Esophagus squamous epithelium (tissue), 5 donors: Measurements from ENCODE around the gene METTL22. TPM values are rescaled to one million over a fixed set of nuclear protein-coding genes. Genes with fewer than 3 reads are reported as not detected.

Source experiments
- DNase-seq: peaks from one replicate; lab custom pipeline; 2025; lab: John Stamatoyannopoulos, UW
- H3K27ac ChIP-seq, 4 donors: fragments of 200-600 bp; sonication (generic); one replicate each; pipeline ENCODE4 v1.5.1; 2016 to 2019; ENCODE audit warnings: mild to moderate bottlenecking in 1 of 4
- H3K27me3 ChIP-seq, 4 donors: fragments of 200-600 bp; sonication (generic); 1 replicate in 3 of 4; 2 replicates in 1 of 4; pipeline versions ENCODE4 v1.5.1 to v1.6.0; 2017 to 2021; ENCODE audit warnings: antibody characterized with exemption in 1 of 4
- H3K36me3 ChIP-seq, 3 donors: fragments of 200-600 bp; sonication (generic); one replicate each; pipeline ENCODE4 v1.5.1; 2016 to 2019
- H3K4me1 ChIP-seq, 3 donors: fragments of 200-600 bp; sonication (generic); one replicate each; pipeline ENCODE4 v1.5.1; 2017 to 2019
- H3K4me3 ChIP-seq, 4 donors: fragments of 200-600 bp; sonication (generic); 1 replicate in 3 of 4; 2 replicates in 1 of 4; pipeline ENCODE4 v1.5.1; 2016 to 2019; ENCODE audit warnings: mild to moderate bottlenecking in 2 of 4, moderate library complexity in 1 of 4
- H3K9me3 ChIP-seq, 3 donors: fragments of 200-600 bp; sonication (generic); one replicate each; pipeline ENCODE4 v1.5.1; 2016 to 2019
- CTCF ChIP-seq, 6 experiments: fragments of 450-650 bp in 4 of 6; fragments of 200-600 bp in 2 of 6; sonication (generic) in 2 of 6; IDR thresholded peaks; one replicate each; pipeline ENCODE4 v1.5.1; 2016 to 2019; ENCODE audit warnings: antibody characterized with exemption in 6 of 6, mild to moderate bottlenecking in 4 of 6, moderate library complexity in 4 of 6
- POLR2A ChIP-seq, 4 donors: fragments of 450-650 bp; IDR thresholded peaks; one replicate each; pipeline ENCODE4 v1.6.1; 2017; ENCODE audit warnings: antibody characterized with exemption in 4 of 4, mild to moderate bottlenecking in 4 of 4, moderate library complexity in 3 of 4
- WGBS, 2 donors: methylation state at CpG; one replicate each; pipeline ENCODE4 v1.1.5; 2018; 5-methylcytosine and 5-hydroxymethylcytosine counted together
- intact Hi-C: fragments of 100-400 bp; cut with DNase I; formaldehyde crosslinking; loops from one replicate; pipeline ENCODE4 v1.15.0; 2022
- total RNA-seq, 4 donors: library from RNA; depleted of rRNA; stranded (reverse); fragments of >200 nt; gene quantifications; one replicate each; pipeline ENCODE4 v1.1.0, GENCODE V29; 2016
- donor health status: DM: yes; HTN: yes; CAD: no.

The METTL22 gene
- total RNA-seq, 4 donors from 2014 or later, result 4.9 to 28.4 (median 13.0) TPM

- 79 to 85% methylated on average over 1 to 3 of the region's 3 CpGs for WGBS, 2 donors
- no peaks in the 10 kb centered on the region for H3K9me3 ChIP-seq
- intact Hi-C loops, result no loop called here
- no peak overlapping the region for H3K4me3 ChIP-seq
- no peak overlapping the region for H3K27ac ChIP-seq
- H3K36me3 ChIP-seq, result no peaks in the 10 kb centered on the region
- DNase-seq, result no peak
- no peaks in the 10 kb centered on the region for H3K4me1 ChIP-seq
- TF ChIP-seq CTCF (IDR thresholded peaks at IDR 0.05) (no peak), POLR2A (IDR thresholded peaks at IDR 0.05) (no peak)
- peaks cover 0 to 29% (median 0%) of the 10 kb centered on the region in 4 donors for H3K27me3 ChIP-seq
These were observed 38.3 kb upstream of the METTL22 start for GRCh38 chr16:8583199-8583598.

- TF ChIP-seq POLR2A (IDR thresholded peaks at IDR 0.05) (no peak), CTCF (IDR thresholded peaks at IDR 0.05) (no peak)
- Histone ChIP-seq H3K27me3 (peaks cover 0 to 33% (median 2%) of the 10 kb centered on the region in 4 donors), H3K36me3 (no peaks in the 10 kb centered on the region), H3K4me3 (no peak overlapping the region), H3K9me3 (no peaks in the 10 kb centered on the region), H3K4me1 (no peaks in the 10 kb centered on the region), H3K27ac (no peak overlapping the region)
- no peak for DNase-seq
- 58 to 74% methylated on average over 4 of the region's 4 CpGs for WGBS, 2 donors
- intact Hi-C loops, result no loop called here
These were observed 37.8 kb upstream of the METTL22 start for GRCh38 chr16:8583732-8584131.

- no peak overlapping the region for H3K4me3 ChIP-seq
- peaks cover 8 to 46% (median 12%) of the 10 kb centered on the region in 4 donors for H3K27me3 ChIP-seq
- H3K27ac ChIP-seq, result no peak overlapping the region
- WGBS, 2 donors, result 54 to 66% methylated on average over 2 of the region's 2 CpGs
- DNase-seq, result no peak
- peaks cover 7 to 12% (median 7%) of the 10 kb centered on the region in 3 donors for H3K4me1 ChIP-seq
- no peaks in the 10 kb centered on the region for H3K9me3 ChIP-seq
- intact Hi-C loops, result no loop called here
- TF ChIP-seq POLR2A (IDR thresholded peaks at IDR 0.05), result no peak
- TF ChIP-seq CTCF (IDR thresholded peaks at IDR 0.05), result no peak
- H3K36me3 ChIP-seq, result no peaks in the 10 kb centered on the region
These were observed 36.5 kb upstream of the METTL22 start for GRCh38 chr16:8585041-8585440.

- no peak overlapping the region for H3K4me3 ChIP-seq
- H3K36me3 ChIP-seq, result no peaks in the 10 kb centered on the region
- TF ChIP-seq CTCF (IDR thresholded peaks at IDR 0.05) (no peak), POLR2A (IDR thresholded peaks at IDR 0.05) (no peak)
- WGBS, 2 donors, result 67 to 74% methylated on average over 3 of the region's 3 CpGs
- intact Hi-C loops, result no loop called here
- no peaks in the 10 kb centered on the region for H3K9me3 ChIP-seq
- peaks cover 13 to 54% (median 16%) of the 10 kb centered on the region in 4 donors for H3K27me3 ChIP-seq
- peaks cover 7 to 17% (median 7%) of the 10 kb centered on the region in 3 donors for H3K4me1 ChIP-seq
- DNase-seq, result no peak
- H3K27ac ChIP-seq, result no peak overlapping the region
These were observed 35.6 kb upstream of the METTL22 start for GRCh38 chr16:8585857-8586256.

GRCh38 chr16:8587065-8587464 is 34.4 kb upstream of the METTL22 start:
- Histone ChIP-seq H3K9me3 (no peaks in the 10 kb centered on the region), H3K36me3 (no peaks in the 10 kb centered on the region), H3K27ac (no peak overlapping the region), H3K4me1 (peaks cover 7 to 17% (median 7%) of the 10 kb centered on the region in 3 donors), H3K27me3 (peaks cover 13 to 65% (median 16%) of the 10 kb centered on the region in 4 donors), H3K4me3 (no peak overlapping the region)
- no peak for TF ChIP-seq CTCF (IDR thresholded peaks at IDR 0.05)
- no peak for TF ChIP-seq POLR2A (IDR thresholded peaks at IDR 0.05)
- DNase-seq, result no peak
- intact Hi-C loops, result no loop called here
